Amygdala (tissue), 56 donors: ENCODE results near the gene NAP1L5.

Experiments
- DNase-seq, 56 donors: peaks; one replicate each; lab custom pipeline; 2025; lab: John Stamatoyannopoulos, UW

NAP1L5 gene

GRCh38 chr4:88724406-88724805, 26.8 kb upstream of the NAP1L5 start:
- no peak for DNase-seq

- no peak for DNase-seq
Observed at GRCh38 chr4:88722828-88723227, 25.2 kb upstream of the NAP1L5 start.

- DNase-seq: no peak
Observed at GRCh38 chr4:88722276-88722780, 24.7 kb upstream of the NAP1L5 start.

GRCh38 chr4:88720451-88721428, 23.1 kb upstream of the NAP1L5 start:
- DNase-seq: peak in 1 of 56 donors; percentile 17

GRCh38 chr4:88719381-88719780, 21.8 kb upstream of the NAP1L5 start:
- no peak for DNase-seq

GRCh38 chr4:88718098-88718497, 20.5 kb upstream of the NAP1L5 start:
- DNase-seq: no peak

GRCh38 chr4:88713782-88714181, 16.2 kb upstream of the NAP1L5 start:
- no peak for DNase-seq

- DNase-seq: no peak
Observed at GRCh38 chr4:88709989-88710388, 12.4 kb upstream of the NAP1L5 start.

- peak in 35 of 56 donors; percentile 8 to 65 (median 29) for DNase-seq
Observed at GRCh38 chr4:88706574-88706973, 8.9 kb upstream of the NAP1L5 start.

GRCh38 chr4:88705805-88706492, 8.3 kb upstream of the NAP1L5 start:
- DNase-seq: peak in 1 of 56 donors; percentile 33

GRCh38 chr4:88705223-88705622, 7.6 kb upstream of the NAP1L5 start:
- no peak for DNase-seq

GRCh38 chr4:88702782-88703181, 5.2 kb upstream of the NAP1L5 start:
- DNase-seq: no peak

GRCh38 chr4:88698519-88698918, 890 bp upstream of the NAP1L5 start:
- DNase-seq: no peak

- DNase-seq: peak in 15 of 56 donors; percentile 10 to 42 (median 21)
Observed at GRCh38 chr4:88697141-88697540, 488 bp downstream of the NAP1L5 start.

- no peak for DNase-seq
Observed at GRCh38 chr4:88696630-88697029, 999 bp downstream of the NAP1L5 start.

- no peak for DNase-seq
Observed at GRCh38 chr4:88693792-88694191, 3.8 kb downstream of the NAP1L5 start.

GRCh38 chr4:88690355-88690754, 7.3 kb downstream of the NAP1L5 start:
- no peak for DNase-seq

GRCh38 chr4:88681209-88681608, 16.4 kb downstream of the NAP1L5 start:
- DNase-seq: no peak

GRCh38 chr4:88675543-88675942, 22.1 kb downstream of the NAP1L5 start:
- no peak for DNase-seq

- DNase-seq: no peak
Observed at GRCh38 chr4:88674979-88675378, 22.6 kb downstream of the NAP1L5 start.

- no peak for DNase-seq
Observed at GRCh38 chr4:88674565-88674964, 23.1 kb downstream of the NAP1L5 start.
